HG03039 (cell line): Measurements from ENCODE around the gene MRFAP1L1.

Experiments used
- ATAC-seq: cut with Tn5 transposase; IDR thresholded peaks from one replicate; pipeline ENCODE4 v1.9.1; 2021; ENCODE audit warnings: mild to moderate bottlenecking, moderate library complexity; ENCODE audit not compliant: unreplicated experiment

MRFAP1L1 gene

DNA sequence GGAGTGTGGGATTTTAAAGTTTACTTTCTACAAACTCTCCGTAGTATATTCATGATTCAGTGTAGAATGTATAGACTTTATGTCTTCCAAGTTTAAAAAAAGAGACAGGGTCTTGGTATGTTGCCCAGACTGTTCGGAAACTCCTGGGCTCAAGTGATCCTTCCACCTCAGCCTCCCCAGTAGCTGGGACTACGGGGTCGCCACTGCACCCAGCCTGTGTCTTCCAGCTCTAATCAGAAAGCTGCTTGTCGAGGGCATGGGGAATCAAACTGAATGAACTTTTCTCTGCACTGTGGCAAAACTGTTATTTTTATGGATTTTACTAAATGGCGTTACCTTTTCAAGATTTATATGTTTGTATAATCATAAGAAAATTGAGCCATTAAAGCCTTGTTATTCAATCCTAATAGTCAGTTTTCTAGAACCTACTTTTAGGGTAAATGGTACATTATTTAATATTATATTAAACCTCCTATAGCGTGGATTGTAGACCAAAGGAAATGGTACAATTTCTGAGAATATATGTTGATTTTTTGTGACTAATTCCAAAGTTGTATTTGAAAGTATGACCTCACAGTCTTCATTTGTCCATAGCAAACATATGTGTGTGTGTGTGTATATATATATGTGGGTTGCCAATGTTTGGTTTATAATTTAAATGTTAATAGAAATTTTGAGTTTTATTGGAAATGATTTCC is 7.4 kb upstream of the MRFAP1L1 start:
- ATAC-seq, result no peak

DNA sequence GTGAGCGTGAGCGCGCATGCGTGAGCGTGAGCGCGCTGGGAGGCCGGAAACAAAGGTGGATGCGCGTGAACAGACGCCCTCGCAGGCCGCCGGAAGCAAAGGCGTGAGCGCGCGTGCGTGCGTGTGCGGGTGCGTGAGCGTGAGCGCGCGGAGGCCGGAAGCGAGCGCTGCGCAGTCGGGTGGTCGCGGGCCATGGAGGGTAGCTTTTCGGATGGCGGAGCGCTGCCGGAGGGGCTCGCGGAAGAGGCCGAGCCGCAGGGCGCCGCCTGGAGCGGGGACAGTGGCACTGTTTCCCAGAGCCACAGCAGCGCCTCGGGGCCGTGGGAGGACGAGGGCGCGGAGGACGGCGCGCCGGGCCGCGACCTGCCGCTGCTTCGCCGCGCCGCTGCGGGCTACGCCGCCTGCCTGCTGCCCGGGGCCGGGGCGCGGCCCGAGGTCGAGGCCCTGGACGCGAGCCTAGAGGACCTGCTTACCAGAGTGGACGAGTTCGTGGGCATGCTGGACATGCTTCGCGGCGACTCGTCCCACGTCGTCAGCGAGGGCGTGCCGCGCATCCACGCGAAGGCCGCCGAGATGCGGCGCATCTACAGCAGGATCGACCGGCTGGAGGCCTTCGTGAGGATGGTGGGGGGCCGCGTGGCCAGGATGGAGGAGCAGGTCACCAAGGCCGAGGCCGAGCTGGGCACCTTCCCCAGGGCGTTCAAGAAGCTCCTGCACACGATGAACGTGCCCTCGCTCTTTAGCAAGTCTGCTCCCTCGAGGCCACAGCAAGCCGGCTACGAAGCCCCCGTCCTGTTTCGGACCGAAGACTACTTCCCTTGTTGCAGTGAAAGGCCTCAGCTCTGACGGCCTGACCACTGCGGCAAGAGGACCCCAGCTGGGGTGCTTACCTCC is 6.6 kb upstream of the MRFAP1L1 start, which contains the start of gene BLOC1S4:
BLOC1S4 (plus strand) TSS at position 157 of the 894 bp plus-strand sequence; CDS start at position 193, 36 bp downstream.
- ATAC-seq, result peak; percentile 70

DNA sequence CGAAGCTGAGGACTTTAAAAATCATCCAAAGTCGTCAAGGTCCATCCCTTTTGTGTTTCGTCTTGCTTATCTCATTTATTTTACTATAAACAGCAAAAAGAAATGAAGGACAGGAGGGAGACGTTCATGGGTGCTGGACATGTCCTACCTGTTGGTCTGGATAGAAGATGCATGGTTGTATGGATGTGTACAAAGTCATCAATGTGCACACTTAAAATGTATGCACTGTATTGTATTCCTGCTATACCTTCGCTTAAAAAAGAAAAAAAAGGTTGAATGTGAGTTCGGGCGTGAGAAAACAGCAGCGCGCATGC is 6.0 kb upstream of the MRFAP1L1 start:
- no peak for ATAC-seq

DNA sequence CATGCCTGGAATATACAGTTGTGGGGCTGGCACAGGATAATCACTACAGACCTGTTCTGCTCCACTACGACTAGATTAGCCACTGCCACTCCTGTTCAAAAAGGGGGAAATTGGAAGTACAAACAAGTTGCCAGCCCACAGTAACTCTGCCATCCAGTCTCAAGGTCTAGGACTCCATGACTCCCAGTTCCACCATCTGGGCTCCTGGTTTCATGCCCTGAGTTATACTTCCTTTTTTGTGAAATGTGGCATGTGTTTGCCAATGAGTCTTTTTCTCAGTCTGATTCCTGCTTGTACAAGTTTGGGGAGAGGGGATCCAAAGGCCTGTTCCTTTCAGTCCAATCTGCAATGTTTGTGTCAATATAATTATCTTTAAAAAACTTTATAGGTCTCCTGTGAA is 5.3 kb upstream of the MRFAP1L1 start:
- no peak for ATAC-seq

DNA sequence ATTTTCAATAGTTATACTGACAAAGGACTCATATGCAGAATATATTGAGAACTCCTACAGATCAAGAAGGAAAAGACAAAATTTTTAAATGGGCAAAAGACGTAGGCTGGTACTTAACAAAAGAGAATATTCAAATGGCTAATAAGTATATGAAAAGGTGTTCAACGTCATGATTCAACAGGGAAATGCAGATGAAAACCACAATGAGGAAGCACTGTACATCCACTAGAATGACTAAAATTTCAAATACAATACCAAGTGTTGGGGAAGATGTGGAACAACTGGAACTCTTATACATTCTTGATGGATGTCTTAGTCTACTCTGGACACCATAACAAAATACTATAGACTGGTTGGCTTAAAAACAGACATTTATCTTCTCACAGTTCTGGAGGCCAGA is 1.3 kb upstream of the MRFAP1L1 start:
- no peak for ATAC-seq

DNA sequence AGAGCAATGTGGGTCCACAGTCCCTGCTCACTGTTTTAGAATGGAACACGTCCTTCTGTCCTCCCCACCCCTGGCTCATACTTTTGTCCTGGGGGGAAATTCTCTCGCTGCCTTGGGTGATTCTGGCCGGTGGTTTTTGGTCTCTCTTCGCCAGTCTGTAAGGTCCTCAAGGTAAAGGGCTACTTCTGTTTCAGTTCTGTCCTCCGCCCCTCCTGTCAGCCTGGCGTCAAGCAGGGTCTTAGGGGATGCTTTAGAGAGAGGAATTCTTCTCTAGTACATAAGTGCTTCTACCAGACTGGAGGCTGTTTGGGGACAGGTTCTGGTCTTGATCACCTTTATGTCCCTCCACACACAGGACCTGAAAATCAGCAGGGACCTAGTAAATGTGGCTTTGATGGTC is 617 bp upstream of the MRFAP1L1 start:
- no peak for ATAC-seq

DNA sequence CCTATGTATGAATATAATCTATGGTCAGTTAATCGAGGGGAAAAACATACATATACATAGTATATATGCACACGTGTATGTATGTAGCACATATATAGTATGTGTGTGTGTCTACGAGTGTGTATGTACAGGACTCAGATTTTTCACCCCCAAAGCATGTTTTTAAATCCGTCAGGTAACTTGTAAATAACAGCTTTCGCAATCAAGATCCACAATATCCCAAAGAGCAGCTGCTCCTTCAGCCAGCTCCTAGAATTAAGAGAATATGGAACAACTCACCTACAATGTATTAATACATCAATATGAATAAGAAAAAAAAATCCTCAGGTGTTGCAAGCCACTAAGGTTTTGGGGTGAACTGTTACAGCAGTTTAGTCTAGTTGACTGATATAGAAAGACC is 3.5 kb downstream of the MRFAP1L1 start:
- no peak for ATAC-seq

DNA sequence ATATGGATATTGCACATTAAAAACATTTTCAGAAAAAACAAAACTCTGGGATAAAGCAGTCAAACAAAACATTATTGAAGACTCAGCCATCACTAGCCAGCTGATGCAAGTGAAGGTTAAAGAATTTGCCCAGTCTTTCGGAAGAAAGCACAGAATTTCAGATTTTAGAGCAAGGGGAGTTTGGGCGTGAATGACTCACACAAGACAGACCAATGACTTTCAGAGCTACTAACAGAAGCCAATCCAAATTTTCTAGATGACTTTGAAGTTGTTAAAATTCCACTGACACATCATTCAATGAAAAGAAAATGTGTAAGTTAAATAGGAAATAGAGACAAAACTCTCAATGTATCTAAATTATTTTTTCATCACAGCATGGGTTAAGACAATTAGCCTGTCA is 4.0 kb downstream of the MRFAP1L1 start:
- no peak for ATAC-seq

DNA sequence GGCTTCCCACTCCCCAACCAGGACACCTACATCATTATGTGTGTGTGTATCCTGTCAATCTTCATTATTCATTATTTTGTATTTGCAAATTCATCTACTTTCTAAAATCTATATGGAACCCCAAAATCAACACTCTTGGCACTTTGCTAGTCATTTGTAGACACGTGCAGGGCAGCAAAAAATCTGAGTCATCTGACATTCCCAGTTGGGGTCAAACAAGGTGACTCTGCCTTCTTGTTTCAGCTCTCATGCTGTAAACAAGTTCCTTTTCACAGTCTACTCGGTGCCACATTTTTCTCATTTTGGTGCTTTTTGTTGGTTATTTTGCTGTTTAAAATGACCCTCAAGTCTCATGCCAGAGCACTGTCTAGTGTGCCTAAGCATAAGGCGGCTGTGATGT is 5.9 kb downstream of the MRFAP1L1 start:
- ATAC-seq, result no peak

DNA sequence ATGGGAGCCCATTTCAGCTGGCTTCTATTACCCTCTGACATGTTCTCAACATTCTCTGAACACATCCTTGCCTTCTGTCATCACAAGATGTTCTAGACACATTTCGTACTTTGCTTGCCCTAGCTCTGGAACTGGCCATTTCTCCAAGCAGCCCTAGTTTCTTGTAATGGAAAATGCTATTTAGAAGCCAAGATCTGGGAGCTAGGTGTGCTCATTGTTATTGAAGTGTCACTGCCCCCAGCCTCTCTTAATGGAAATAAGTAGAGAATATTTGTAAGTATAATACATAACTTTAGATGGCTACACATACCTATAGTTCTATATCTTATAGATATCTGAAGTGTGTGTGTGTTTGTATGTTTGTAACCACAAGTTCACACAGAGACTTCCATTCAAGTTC is 6.9 kb downstream of the MRFAP1L1 start:
- ATAC-seq, result no peak

DNA sequence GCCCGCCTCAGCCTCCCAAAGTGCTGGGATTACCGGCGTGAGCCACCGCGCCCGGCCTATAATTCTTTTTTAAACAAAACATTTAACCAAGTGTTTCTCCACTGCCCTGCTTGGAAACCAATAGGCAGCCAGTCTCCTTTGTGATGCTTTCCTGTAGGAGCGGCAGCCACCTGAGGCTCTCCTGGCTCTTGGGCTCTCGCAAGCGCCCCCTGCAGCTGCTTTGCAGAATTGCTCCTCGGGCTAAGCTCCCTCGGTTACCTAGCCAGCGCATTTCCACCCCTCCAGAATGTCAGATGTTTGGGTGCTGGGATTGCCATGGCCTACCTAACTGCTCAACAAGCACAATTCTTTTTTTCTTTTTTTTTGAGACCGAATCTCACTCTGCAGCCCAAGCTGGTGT is 8.3 kb downstream of the MRFAP1L1 start:
- ATAC-seq, result no peak

DNA sequence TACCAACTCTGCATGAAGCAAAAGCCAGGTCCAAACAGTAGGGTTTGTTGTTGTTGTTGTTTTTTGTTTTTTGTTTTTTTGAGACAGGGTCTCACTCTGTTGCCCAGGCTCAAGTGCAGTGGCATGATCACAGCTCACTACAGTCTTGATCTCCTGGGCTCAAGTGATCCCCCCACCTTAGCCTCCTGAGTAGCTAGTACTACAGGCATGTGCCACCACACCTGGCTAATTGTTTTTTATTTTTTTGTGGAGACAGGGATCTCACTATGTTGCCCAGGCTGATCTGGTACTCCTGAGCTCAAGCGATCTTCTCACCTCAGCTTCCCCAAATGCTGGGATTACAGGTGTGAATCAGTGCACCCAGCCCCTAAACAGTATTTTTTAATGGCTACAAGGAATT is 9.8 kb downstream of the MRFAP1L1 start:
- no peak for ATAC-seq

DNA sequence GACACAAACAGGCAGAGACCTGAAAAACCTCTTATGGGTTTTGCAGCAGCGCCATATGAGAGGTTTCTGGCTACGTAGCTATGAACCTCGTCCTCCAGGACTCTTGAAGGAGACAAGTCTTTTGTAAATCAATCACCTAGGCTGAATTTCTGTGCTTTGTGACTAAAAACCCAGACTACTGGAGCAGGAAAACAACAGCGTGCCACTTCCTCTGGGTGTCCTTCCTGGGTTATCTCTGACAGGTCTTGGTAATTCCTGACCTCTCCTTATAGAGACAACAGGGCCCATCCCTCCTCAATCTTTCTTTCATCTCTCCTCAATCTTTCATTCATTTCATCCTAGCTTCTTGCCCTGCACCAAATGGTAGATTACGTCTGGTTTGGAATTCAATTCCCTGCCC is 10.3 kb downstream of the MRFAP1L1 start:
- ATAC-seq, result no peak

DNA sequence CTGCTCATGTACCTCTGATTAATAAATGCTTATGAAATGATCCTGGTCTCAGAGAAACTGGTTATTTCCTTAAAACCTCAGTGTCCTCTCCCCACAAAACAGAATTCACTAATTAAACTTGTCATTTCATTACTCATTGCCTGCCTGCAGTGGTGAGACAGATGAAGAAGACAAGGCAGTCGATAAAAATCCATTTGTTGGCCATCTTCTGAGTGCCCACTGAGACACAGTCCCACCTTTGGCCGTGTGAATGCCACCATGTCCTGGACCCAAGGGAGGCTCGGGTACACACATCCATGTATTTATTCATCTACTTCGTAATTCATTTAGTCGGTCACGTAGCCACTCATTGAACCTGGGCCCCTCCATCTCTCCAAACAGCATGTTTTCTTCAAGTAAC is 12.5 kb downstream of the MRFAP1L1 start:
- ATAC-seq, result no peak

DNA sequence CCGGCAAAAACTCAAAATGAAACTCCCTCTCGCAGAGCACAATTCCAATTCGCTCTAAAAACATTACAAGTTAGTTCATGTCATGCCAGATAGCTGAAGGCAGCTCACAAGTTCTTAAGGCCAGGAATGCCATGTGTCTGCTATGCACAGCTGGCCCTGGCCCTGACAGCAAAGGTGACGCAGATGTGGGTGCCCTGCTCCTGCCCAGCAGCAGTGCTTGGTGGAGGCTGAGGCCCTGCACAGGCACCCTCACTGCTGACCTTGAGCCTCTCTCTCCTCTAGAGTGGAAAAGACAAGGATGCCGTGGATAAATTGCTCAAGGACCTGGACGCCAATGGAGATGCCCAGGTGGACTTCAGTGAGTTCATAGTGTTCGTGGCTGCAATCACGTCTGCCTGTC is 13.1 kb downstream of the MRFAP1L1 start:
- ATAC-seq, result no peak

DNA sequence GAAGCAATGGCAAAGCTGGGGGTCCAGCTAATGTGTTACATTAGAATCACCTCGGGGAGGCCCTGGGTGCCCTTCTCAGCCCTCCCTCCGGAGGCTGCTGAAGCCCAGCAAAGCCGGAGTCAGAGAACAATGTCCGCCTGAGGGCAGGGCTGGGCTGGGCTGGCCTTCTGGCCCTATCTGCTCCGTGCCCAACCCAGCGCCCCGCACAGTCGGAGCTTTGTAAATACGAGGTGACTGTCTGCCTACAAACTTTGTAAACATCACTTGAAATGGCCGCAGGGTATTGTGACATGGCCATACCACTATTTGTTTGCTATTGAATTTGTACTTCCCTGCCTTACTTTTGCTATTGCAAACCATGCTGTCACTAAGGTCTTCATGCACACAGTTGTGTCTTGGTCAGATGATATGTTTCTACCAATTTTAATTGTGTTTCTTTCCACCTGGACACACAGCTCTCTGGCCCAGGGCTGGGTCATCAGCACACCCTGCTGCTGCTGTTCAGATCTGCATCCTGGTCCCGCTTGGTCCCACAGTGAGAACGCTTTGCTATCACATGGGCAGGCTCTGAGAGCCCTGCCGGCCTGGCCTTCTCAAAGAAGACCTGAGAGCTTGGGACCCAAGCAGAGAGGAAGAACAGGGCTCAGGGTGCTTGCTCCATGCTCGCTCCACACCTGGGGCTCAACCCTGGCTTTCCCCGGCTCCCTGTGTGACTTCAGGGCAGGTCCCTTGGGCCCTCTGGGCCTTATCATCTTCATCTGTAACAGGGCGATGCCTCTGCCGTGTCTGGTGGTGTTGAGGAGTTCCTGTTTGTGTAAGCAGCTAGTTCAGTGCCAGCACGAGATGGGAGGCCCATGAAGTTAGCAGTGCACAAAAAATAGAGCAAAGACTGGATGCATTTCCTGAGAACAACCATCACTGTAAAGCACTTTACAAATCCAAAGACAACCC is 13.7 kb downstream of the MRFAP1L1 start:
- ATAC-seq, result no peak

DNA sequence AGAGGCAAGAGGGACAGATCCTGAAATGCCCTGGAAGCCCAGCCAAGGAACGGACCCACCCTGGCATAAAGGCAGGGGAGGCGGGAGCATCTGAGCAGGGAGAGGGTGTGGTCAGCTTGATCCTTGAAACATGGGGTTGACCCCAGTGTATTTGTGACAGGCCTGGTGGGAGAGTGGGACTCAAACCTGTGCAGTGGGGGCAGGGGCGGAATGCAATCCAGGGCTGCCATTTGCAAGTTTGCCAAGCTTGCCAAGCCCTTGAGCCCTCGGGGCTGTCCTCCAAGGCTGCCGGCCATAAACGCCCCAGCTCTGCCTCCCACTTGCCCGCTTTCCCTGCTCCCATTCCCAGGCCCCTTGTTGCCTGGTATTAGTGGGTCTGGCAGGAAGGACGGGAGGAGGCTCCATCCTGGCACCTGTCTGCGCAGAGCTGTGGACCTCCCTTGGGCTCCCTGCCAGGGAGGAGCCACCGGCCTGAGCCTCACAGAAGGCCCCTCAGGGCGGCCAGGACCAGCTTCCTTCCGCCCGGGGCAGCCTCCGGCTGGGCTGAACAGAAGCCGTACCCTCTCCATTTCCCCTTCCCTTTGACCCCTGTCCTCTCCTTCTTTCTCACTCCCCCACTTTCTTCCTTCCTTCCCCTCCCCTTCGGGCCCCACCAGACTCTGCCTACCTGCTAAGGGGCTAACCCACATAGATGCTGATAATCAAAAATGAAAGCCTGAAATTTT is 15.3 kb downstream of the MRFAP1L1 start:
- ATAC-seq, result no peak

DNA sequence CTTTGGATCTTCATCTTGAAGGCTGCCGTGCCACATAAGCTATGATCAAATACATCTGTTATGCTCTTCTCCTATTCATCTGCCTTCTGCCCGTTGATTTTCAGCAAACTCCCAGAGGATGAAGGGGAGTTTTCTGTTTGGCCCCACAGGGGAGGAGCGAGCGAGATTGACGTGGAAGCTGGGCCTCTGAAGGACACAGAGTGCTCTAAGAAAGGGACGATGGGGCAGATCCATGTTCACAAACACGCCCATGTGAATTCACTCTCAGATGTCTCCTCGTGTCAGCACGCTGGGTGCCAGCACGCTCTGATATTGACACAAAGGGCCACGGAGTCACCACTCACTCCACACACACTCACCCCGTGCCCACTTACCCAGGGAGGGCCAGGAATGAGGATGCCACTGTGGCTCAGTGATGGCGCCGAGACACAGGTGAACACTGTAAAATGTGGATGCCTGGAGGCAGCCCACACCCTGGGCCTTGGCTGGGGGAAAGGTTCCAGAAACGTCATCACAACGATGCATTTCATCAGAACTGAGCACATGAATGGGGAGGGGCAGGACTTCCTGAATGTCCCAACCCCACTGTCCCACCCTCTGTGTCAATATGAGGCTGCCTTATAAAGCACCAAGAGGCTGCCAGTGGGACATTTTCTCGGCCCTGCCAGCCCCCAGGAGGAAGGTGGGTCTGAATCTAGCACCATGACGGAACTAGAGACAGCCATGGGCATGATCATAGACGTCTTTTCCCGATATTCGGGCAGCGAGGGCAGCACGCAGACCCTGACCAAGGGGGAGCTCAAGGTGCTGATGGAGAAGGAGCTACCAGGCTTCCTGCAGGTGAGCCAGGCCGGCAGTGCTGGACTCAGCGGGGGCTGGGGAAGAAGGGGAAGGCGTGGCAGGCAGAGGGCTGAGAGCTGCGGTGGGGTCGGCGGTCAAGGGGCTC is 16.2 kb downstream of the MRFAP1L1 start, which contains the start of gene S100P:
S100P (plus strand) TSS at position 648 of the 946 bp plus-strand sequence; CDS start at position 703, 55 bp downstream.
- ATAC-seq, result no peak

DNA sequence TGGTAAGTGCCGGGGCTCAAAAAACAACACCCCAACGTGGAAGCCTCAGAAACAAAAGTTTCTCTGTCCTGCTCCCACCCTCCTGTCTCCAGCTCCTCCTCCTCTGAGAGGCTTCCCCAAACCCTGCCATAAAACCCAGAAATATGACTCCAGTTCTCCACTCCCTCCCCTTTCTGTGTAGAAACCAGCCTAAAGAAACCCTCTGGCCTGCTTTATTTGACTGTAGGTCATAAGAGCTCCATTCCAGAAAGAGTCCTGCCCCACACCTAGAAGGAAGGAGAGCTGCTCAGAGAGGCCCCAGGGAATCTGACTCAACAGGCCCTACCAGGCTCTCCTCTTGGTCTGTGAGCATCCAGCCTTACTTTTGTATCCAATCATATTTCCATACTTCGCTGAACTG is 16.9 kb downstream of the MRFAP1L1 start:
- ATAC-seq, result no peak
